Endothelial cell of umbilical vein (primary cell): ENCODE data around the gene SATB2. TPM values are rescaled to one million over a fixed set of nuclear protein-coding genes. Genes with fewer than 3 reads are reported as not detected.

Experiments used
- BruUV-seq: library from RNA; stranded (reverse); fragments of 400-500 nt; replicated peaks from 2 replicates; lab custom pipeline; 2021; lab: Mats Ljungman, UMichigan
- CTCF ChIA-PET: fragments of 300-600, 350-600 bp; sonication (Branson Sonifier 250); formaldehyde crosslinking; loops from one replicate; lab custom pipeline; 2021; ENCODE audit warnings: antibody characterized with exemption, inconsistent platforms; lab: Charles Lee
- POLR2A ChIA-PET: fragments of 300-600, 350-600 bp; sonication (Branson Sonifier 250); formaldehyde crosslinking; loops from one replicate; lab custom pipeline; 2021; ENCODE audit warnings: antibody characterized with exemption, inconsistent platforms; lab: Charles Lee
- DNase-seq: peaks from one replicate; pipeline ENCODE4 v3.0.0-alpha.2; 2011; ENCODE audit warnings: low read depth, low spot score
- FAIRE-seq: peaks from 2 replicates; lab custom pipeline; 2011; peaks lifted over from hg19 to GRCh38; lab: Jason Lieb, UNC
- H2AFZ ChIP-seq: 2 replicates; pipeline ENCODE4 v1.6.0; 2012; ENCODE audit warnings: low read depth, low read length, control low read depth, inconsistent platforms
- H3K27ac ChIP-seq: 2 replicates; pipeline ENCODE4 v1.5.1; 2011; ENCODE audit warnings: low read depth, mild to moderate bottlenecking, control low read depth, low read length, moderate library complexity; ENCODE audit not compliant: insufficient read depth
- H3K27me3 ChIP-seq, 2 experiments: 2 replicates each; pipeline versions ENCODE4 v1.6.0 to v1.6.1; 2011; ENCODE audit warnings: low read length in 2 of 2, mixed read lengths in 1 of 2; ENCODE audit not compliant: control insufficient read depth in 2 of 2, insufficient read depth in 2 of 2
- H3K36me3 ChIP-seq, 2 experiments: 2 replicates in 1 of 2; 3 replicates in 1 of 2; pipeline ENCODE4 v1.5.1; 2011; ENCODE audit warnings: low read length in 2 of 2, mild to moderate bottlenecking in 1 of 2, moderate library complexity in 1 of 2; ENCODE audit not compliant: control insufficient read depth in 2 of 2, insufficient read depth in 2 of 2; ENCODE audit errors: extremely low read depth in 1 of 2
- H3K4me1 ChIP-seq: 3 replicates; pipeline ENCODE4 v1.5.1; 2011; ENCODE audit warnings: mild to moderate bottlenecking, low read length; ENCODE audit not compliant: control insufficient read depth, insufficient read depth; ENCODE audit errors: extremely low read depth
- H3K4me2 ChIP-seq: 2 replicates; pipeline ENCODE4 v1.6.1; 2011; ENCODE audit warnings: low read length, control low read depth, mixed read lengths; ENCODE audit not compliant: insufficient read depth
- H3K4me3 ChIP-seq, 3 experiments: fragments of 200-600 bp in 1 of 3; sonication (generic), shearing (Covaris generic) in 1 of 3; replicated peaks in 1 of 3; 2 replicates each; pipeline ENCODE4 v1.5.1; 2011 to 2016; ENCODE audit warnings: control low read depth in 3 of 3, low read length in 3 of 3, mild to moderate bottlenecking in 2 of 3, inconsistent platforms in 1 of 3, low read depth in 1 of 3, moderate library complexity in 1 of 3; ENCODE audit not compliant: insufficient read depth in 1 of 3
- H3K79me2 ChIP-seq: 2 replicates; pipeline ENCODE4 v1.6.0; 2012; ENCODE audit warnings: low read length, inconsistent platforms; ENCODE audit not compliant: control insufficient read depth, insufficient read depth
- H3K9ac ChIP-seq: replicated peaks from 2 replicates; pipeline ENCODE3; 2011; ENCODE audit warnings: low read length, control low read depth; ENCODE audit not compliant: insufficient read depth; ENCODE audit errors: extremely low read depth
- H3K9me1 ChIP-seq: replicated peaks from 3 replicates; pipeline ENCODE4 v1.6.0; 2011; ENCODE audit warnings: mild to moderate bottlenecking, low read length; ENCODE audit not compliant: control insufficient read depth, insufficient read depth; ENCODE audit errors: extremely low read depth
- H3K9me3 ChIP-seq: replicated peaks from 2 replicates; pipeline ENCODE4 v1.5.1; 2012; ENCODE audit warnings: low read length, inconsistent platforms; ENCODE audit not compliant: control insufficient read depth, insufficient read depth
- H4K20me1 ChIP-seq: replicated peaks from 2 replicates; pipeline ENCODE3; 2011; ENCODE audit warnings: mild to moderate bottlenecking, low read length; ENCODE audit not compliant: control insufficient read depth, insufficient read depth; ENCODE audit errors: extremely low read depth
- CTCF ChIP-seq, 2 donors: IDR thresholded peaks; 1 replicate in 1 of 2; 2 replicates in 1 of 2; pipeline ENCODE4 v1.5.1; 2011; ENCODE audit warnings: low read length in 2 of 2, mild to moderate bottlenecking in 2 of 2, moderate library complexity in 2 of 2, control low read depth in 1 of 2, inconsistent platforms in 1 of 2, low read depth in 1 of 2; ENCODE audit not compliant: insufficient read depth in 1 of 2; ENCODE audit errors: extremely low read depth in 1 of 2
- EZH2 ChIP-seq: IDR thresholded peaks from 2 replicates; pipeline ENCODE4 v1.6.1; 2012; ENCODE audit warnings: borderline replicate concordance, low read depth, mild to moderate bottlenecking, moderate library complexity, low read length, inconsistent platforms; ENCODE audit not compliant: severe bottlenecking
- FOS ChIP-seq: IDR thresholded peaks from 2 replicates; pipeline ENCODE4 v1.6.1; 2011; ENCODE audit warnings: mild to moderate bottlenecking, low read length, moderate library complexity, borderline replicate concordance; ENCODE audit not compliant: insufficient read depth
- GATA2 ChIP-seq: IDR thresholded peaks from 2 replicates; pipeline ENCODE4 v1.7.0; 2011; ENCODE audit warnings: low read depth, mild to moderate bottlenecking, moderate library complexity, mixed read lengths, low read length; ENCODE audit not compliant: insufficient read length, insufficient read depth
- JUN ChIP-seq: IDR thresholded peaks from 2 replicates; pipeline ENCODE4 v1.6.1; 2011; ENCODE audit warnings: borderline replicate concordance, low read depth; ENCODE audit not compliant: insufficient read length, insufficient read depth
- MYC ChIP-seq: IDR thresholded peaks from one replicate; pipeline ENCODE4 v1.6.1; 2011; ENCODE audit warnings: mild to moderate bottlenecking, low read depth, low read length
- POLR2A ChIP-seq: IDR thresholded peaks from 2 replicates; pipeline ENCODE4 v1.6.1; 2012; ENCODE audit warnings: low read depth, mild to moderate bottlenecking, control low read depth, low read length
- POLR2AphosphoS5 ChIP-seq: IDR thresholded peaks from 2 replicates; pipeline ENCODE4 v1.6.1; 2012; ENCODE audit warnings: low read depth, mild to moderate bottlenecking, control low read depth, low read length, moderate library complexity; ENCODE audit not compliant: insufficient read depth
- dilution Hi-C: fragments of 300-500 bp; cut with MboI; formaldehyde crosslinking; loops from one replicate; pipeline ENCODE4 v1.15.0; 2019; ENCODE audit warnings: low sequenced_read_pairs; ENCODE audit not compliant: extremely low pct_ligation_motif_present
- intact Hi-C: fragments of 100-400 bp; cut with micrococcal nuclease; formaldehyde crosslinking; loops from one replicate; pipeline ENCODE4 v1.10.0; 2022
- polyA plus RNA-seq, 4 experiments: library from polyadenylated mRNA; depleted of rRNA in 3 of 4; stranded (reverse) in 3 of 4; unstranded in 1 of 4; fragments of >200 nt; gene quantifications; 2 replicates each; pipeline versions ENCODE4 v1.2.1 to v1.2.3, GENCODE V29; 2011 to 2012; ENCODE audit warnings: missing spikeins in 1 of 4
- total RNA-seq: library from RNA; stranded (reverse); gene quantifications from 2 replicates; pipeline ENCODE4 v1.2.3, GENCODE V29; 2021

The SATB2 gene
- total and polyA plus RNA-seq, 2 donors (not counting 3 experiments of a cell fraction or from before 2014, with no cell fraction given): 0.47 to 1.1 TPM

GRCh38 chr2:199228887-199229819 is 228.6 kb downstream of the SATB2 start:
- Histone ChIP-seq H3K36me3 (no peaks in the 10 kb centered on the region), H3K4me2 (no peak overlapping the region), H3K9ac (no peak overlapping the region), H3K9me3 (peaks cover 3% of the 10 kb centered on the region), H3K27ac (no peak overlapping the region), H3K4me3 (no peak overlapping the region), H3K9me1 (no peaks in the 10 kb centered on the region), H4K20me1 (no peaks in the 10 kb centered on the region), H2AFZ (no peak overlapping the region), H3K4me1 (no peaks in the 10 kb centered on the region), H3K27me3 (no peaks in the 10 kb centered on the region), H3K79me2 (no peaks in the 10 kb centered on the region)
- ChIA-PET CTCF (no interaction called here), POLR2A (no interaction called here)
- intact Hi-C loops (no loop called here), dilution Hi-C loops (no loop called here)
- FAIRE-seq (no peak), DNase-seq (no peak)
- TF ChIP-seq FOS (no peak), POLR2AphosphoS5 (no peak), MYC (no peak), GATA2 (no peak), CTCF (IDR thresholded peaks at IDR 0.05; ENCODE audit: extremely low read depth in 1 of 2, insufficient read depth in 1 of 2, low read depth in 1 of 2, low read length in 2 of 2) (no peak), JUN (no peak), EZH2 (no peak), POLR2A (no peak)
- BruUV-seq: no TSS peak
